B cell (primary cell): ENCODE measurements around the gene ANP32A. TPM values are rescaled to one million over a fixed set of nuclear protein-coding genes. Genes with fewer than 3 reads are reported as not detected.

Source experiments
- ATAC-seq: fragments of 200-7000 bp; cut with Tn5 transposase; one replicate; pipeline ENCODE4 v1.10.0; 2021; ENCODE audit warnings: low read depth, mild to moderate bottlenecking, moderate number of reproducible peaks, moderate library complexity
- CTCF ChIA-PET: fragments of 350-600 bp; sonication (Branson Sonifier 250); formaldehyde crosslinking; loops from one replicate; lab custom pipeline; 2021; ENCODE audit warnings: antibody characterized with exemption, inconsistent platforms; lab: Charles Lee
- POLR2A ChIA-PET: fragments of 350-600 bp; sonication (Branson Sonifier 250); formaldehyde crosslinking; loops from one replicate; lab custom pipeline; 2021; ENCODE audit warnings: antibody characterized with exemption; lab: Charles Lee
- DNase-seq: peaks from one replicate; pipeline ENCODE4 v3.0.0; 2013
- H2AFZ ChIP-seq: 2 replicates; pipeline ENCODE4 v1.6.1; 2012; ENCODE audit warnings: mild to moderate bottlenecking, low read depth, low read length; ENCODE audit not compliant: insufficient read depth, poor library complexity, severe bottlenecking
- H3K27ac ChIP-seq, 2 donors: 1 replicate in 1 of 2; 2 replicates in 1 of 2; pipeline ENCODE4 v1.5.1; 2012 to 2013; ENCODE audit warnings: low read length in 2 of 2, mild to moderate bottlenecking in 2 of 2, moderate library complexity in 1 of 2
- H3K27me3 ChIP-seq, 4 experiments: fragments of 200-600 bp in 1 of 4; sonication (generic) in 1 of 4; replicated peaks in 1 of 4; 1 replicate in 2 of 4; 2 replicates in 2 of 4; pipeline versions ENCODE4 v1.6.1 to v1.7.0; 2013 to 2016; ENCODE audit warnings: low read length in 3 of 4, mild to moderate bottlenecking in 2 of 4, mixed read lengths in 1 of 4, moderate library complexity in 1 of 4; ENCODE audit not compliant: insufficient read depth in 4 of 4, control insufficient read depth in 3 of 4; ENCODE audit errors: control extremely low read depth in 1 of 4
- H3K36me3 ChIP-seq, 2 experiments: replicated peaks in 1 of 2; 1 replicate in 1 of 2; 2 replicates in 1 of 2; pipeline versions ENCODE4 v1.6.1 to v1.7.1; 2013; ENCODE audit warnings: low read length in 1 of 2; ENCODE audit not compliant: insufficient read depth in 2 of 2, control insufficient read depth in 1 of 2; ENCODE audit errors: control extremely low read depth in 1 of 2, extremely low read depth in 1 of 2
- H3K4me1 ChIP-seq, 2 donors: fragments of 200-600 bp in 1 of 2; sonication (generic) in 1 of 2; 1 replicate in 1 of 2; 2 replicates in 1 of 2; pipeline versions ENCODE4 v1.5.1 to v1.6.1; 2013 to 2017; ENCODE audit warnings: low read length in 2 of 2; ENCODE audit not compliant: control insufficient read depth in 2 of 2, insufficient read depth in 2 of 2
- H3K4me2 ChIP-seq: replicated peaks from 2 replicates; pipeline ENCODE3; 2012; ENCODE audit warnings: mild to moderate bottlenecking, low read depth, low read length; ENCODE audit not compliant: poor library complexity, severe bottlenecking
- H3K4me3 ChIP-seq, 5 experiments: fragments of 200-600 bp in 1 of 5; sonication (generic) in 1 of 5; 1 replicate in 3 of 5; 2 replicates in 2 of 5; pipeline versions ENCODE4 v1.5.1 to v1.7.0; 2011 to 2016; ENCODE audit warnings: low read length in 4 of 5, mild to moderate bottlenecking in 4 of 5, low read depth in 2 of 5, control low read depth in 1 of 5, moderate library complexity in 1 of 5; ENCODE audit not compliant: insufficient read depth in 1 of 5; ENCODE audit errors: control extremely low read depth in 1 of 5, extremely low read depth in 1 of 5
- H3K79me2 ChIP-seq: fragments of 200-600 bp; sonication (generic); one replicate; pipeline ENCODE4 v1.6.0; 2016; ENCODE audit warnings: low read length; ENCODE audit not compliant: control insufficient read depth, insufficient read depth
- H3K9ac ChIP-seq: fragments of 200-600 bp; sonication (generic); 2 replicates; pipeline ENCODE4 v1.6.1; 2017; ENCODE audit warnings: mild to moderate bottlenecking, low read length, moderate library complexity
- H3K9me3 ChIP-seq, 3 donors: one replicate each; pipeline versions ENCODE4 v1.6.1 to v1.7.1; 2013; ENCODE audit warnings: low read length in 2 of 3; ENCODE audit not compliant: control insufficient read depth in 2 of 3, insufficient read depth in 1 of 3; ENCODE audit errors: control extremely low read depth in 1 of 3
- H4K20me1 ChIP-seq: 2 replicates; pipeline ENCODE4 v1.6.0; 2012; ENCODE audit warnings: mild to moderate bottlenecking, low read length; ENCODE audit not compliant: insufficient read depth, control insufficient read depth, poor library complexity, severe bottlenecking
- H3K27ac Mint-ChIP-seq: one replicate; pipeline ENCODE4 v1.8.0; 2021; ENCODE audit warnings: mixed read lengths
- H3K27me3 Mint-ChIP-seq: one replicate; pipeline ENCODE4 v1.8.0; 2021; ENCODE audit warnings: mixed read lengths
- H3K4me1 Mint-ChIP-seq: one replicate; pipeline ENCODE4 v1.8.0; 2021; ENCODE audit warnings: mixed read lengths
- H3K4me3 Mint-ChIP-seq: one replicate; pipeline ENCODE4 v1.8.0; 2021; ENCODE audit warnings: mixed read lengths
- H3K9me3 Mint-ChIP-seq: one replicate; pipeline ENCODE4 v1.8.0; 2022; ENCODE audit warnings: mixed read lengths; ENCODE audit not compliant: insufficient read depth
- EZH2 ChIP-seq: IDR thresholded peaks from 2 replicates; pipeline ENCODE4 v1.6.1; 2012; ENCODE audit warnings: borderline replicate concordance, low read depth, mild to moderate bottlenecking, moderate library complexity, low read length; ENCODE audit not compliant: insufficient read depth, poor library complexity, severe bottlenecking
- WGBS: methylation state at CpG from one replicate; pipeline ENCODE4 v1.1.5; 2013; ENCODE audit warnings: missing lambda C conversion rate; ENCODE audit not compliant: insufficient coverage; 5-methylcytosine and 5-hydroxymethylcytosine counted together
- intact Hi-C: fragments of 100-400 bp; cut with micrococcal nuclease; formaldehyde crosslinking; loops from one replicate; pipeline ENCODE4 v1.10.0; 2022
- polyA plus RNA-seq: library from polyadenylated mRNA; depleted of rRNA; stranded (reverse); fragments of >200 nt; gene quantifications from 2 replicates; pipeline ENCODE4 v1.2.3, GENCODE V29; 2012
- total RNA-seq, 2 donors: library from RNA; stranded (reverse); fragments of 120-200 nt in 1 of 2; gene quantifications; 1 replicate in 1 of 2; 2 replicates in 1 of 2; pipeline versions ENCODE4 v1.2.3 to v1.2.4, GENCODE V29; 2013 to 2022
- TF ChIP-seq, protein P1 (sequence below): fragments of 200-600 bp; IDR thresholded peaks from one replicate; pipeline ENCODE4 v1.8.0; 2022; ENCODE audit warnings: antibody characterized with exemption, mild to moderate bottlenecking

ANP32A gene
- total and polyA plus RNA-seq, 2 donors (not counting 1 experiment from before 2014, with no cell fraction given): 26.4 to 163 TPM

DNA sequence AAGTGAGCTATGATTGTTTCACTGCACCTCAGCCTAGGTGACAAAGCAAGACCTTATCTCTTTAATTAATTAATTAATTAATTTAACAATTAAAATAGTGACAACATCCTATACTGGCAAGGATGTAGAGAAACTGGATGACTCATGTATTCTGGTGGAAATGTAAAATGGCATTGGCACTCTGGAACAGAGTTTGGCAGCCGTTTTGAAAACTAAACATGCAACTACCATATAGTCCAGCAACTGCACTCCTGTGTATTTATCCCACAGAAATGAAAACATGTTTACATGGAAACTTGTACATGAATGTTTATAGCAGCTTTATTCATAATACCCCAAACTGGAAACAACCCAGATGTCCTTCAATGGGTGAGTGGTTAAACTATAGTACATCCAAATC, 56.6 kb downstream of the ANP32A start:
- H3K4me2 ChIP-seq: no peak overlapping the region
- no peak overlapping the region for H3K27ac Mint-ChIP-seq
- H3K27me3 Mint-ChIP-seq: peaks cover 16% of the 10 kb centered on the region
- intact Hi-C loops: no loop called here
- H3K79me2 ChIP-seq: no peaks in the 10 kb centered on the region
- no peak overlapping the region for H3K4me3 ChIP-seq
- no peak for ATAC-seq
- ChIA-PET CTCF (interaction anchor here (0.7 to 1.1 kb wide), 2 partner anchors 10 to 688 kb away, joined by 3 to 4 read pairs; no protein-coding TSS in a partner anchor), POLR2A (no interaction called here)
- no peak overlapping the region for H2AFZ ChIP-seq
- no peak overlapping the region for H3K9ac ChIP-seq
- H3K27me3 ChIP-seq: peaks cover 0 to 2% (median 0%) of the 10 kb centered on the region in 4 experiments
- H3K36me3 ChIP-seq: no peaks in the 10 kb centered on the region
- no peaks in the 10 kb centered on the region for H4K20me1 ChIP-seq
- H3K4me3 Mint-ChIP-seq: no peak overlapping the region
- no peaks in the 10 kb centered on the region for H3K9me3 ChIP-seq
- TF ChIP-seq, protein P1, sequence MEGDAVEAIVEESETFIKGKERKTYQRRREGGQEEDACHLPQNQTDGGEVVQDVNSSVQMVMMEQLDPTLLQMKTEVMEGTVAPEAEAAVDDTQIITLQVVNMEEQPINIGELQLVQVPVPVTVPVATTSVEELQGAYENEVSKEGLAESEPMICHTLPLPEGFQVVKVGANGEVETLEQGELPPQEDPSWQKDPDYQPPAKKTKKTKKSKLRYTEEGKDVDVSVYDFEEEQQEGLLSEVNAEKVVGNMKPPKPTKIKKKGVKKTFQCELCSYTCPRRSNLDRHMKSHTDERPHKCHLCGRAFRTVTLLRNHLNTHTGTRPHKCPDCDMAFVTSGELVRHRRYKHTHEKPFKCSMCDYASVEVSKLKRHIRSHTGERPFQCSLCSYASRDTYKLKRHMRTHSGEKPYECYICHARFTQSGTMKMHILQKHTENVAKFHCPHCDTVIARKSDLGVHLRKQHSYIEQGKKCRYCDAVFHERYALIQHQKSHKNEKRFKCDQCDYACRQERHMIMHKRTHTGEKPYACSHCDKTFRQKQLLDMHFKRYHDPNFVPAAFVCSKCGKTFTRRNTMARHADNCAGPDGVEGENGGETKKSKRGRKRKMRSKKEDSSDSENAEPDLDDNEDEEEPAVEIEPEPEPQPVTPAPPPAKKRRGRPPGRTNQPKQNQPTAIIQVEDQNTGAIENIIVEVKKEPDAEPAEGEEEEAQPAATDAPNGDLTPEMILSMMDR: no peak
- no peak for TF ChIP-seq EZH2
- no peak for DNase-seq
- H3K4me1 Mint-ChIP-seq: no peaks in the 10 kb centered on the region
- WGBS: no CpG with 5 or more reads among the region's 1 CpG
- no peaks in the 10 kb centered on the region for H3K9me3 Mint-ChIP-seq
- no peaks in the 10 kb centered on the region for H3K4me1 ChIP-seq
- no peak overlapping the region for H3K27ac ChIP-seq

DNA sequence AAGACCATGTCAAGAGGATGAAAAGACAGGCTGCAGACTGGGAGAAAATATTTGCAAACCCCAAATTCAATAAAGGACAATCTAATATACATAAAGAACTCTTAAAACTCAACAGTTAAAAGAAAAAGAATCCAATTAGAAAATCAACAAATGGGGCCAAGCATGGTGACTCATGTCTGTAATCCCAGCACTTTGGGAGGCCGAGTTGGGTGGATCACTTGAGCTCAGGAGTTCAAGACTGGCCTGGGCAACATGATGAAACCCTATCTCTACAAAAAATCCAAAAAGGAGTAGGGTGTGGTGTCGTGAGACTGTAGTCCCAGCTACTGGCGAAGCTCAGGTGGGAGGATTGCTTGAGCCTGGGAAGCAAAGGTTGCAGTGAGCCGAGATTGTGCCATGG, 57.6 kb downstream of the ANP32A start:
- ChIA-PET POLR2A (no interaction called here), CTCF (interaction anchor here (0.7 to 1.4 kb wide), 4 partner anchors 11 to 562 kb away, joined by 3 to 5 read pairs (median 3); no protein-coding TSS in a partner anchor)
- no peak for ATAC-seq

More for the DNA sequence above, 57.6 kb downstream of the ANP32A start:
- Histone ChIP-seq H3K9me3 (no peaks in the 10 kb centered on the region), H3K4me2 (no peak overlapping the region), H3K36me3 (no peaks in the 10 kb centered on the region), H3K9ac (no peak overlapping the region), H3K4me1 (no peaks in the 10 kb centered on the region), H3K4me3 (no peak overlapping the region), H3K27me3 (peaks cover 0 to 2% (median 0%) of the 10 kb centered on the region in 4 experiments), H4K20me1 (no peaks in the 10 kb centered on the region), H2AFZ (no peak overlapping the region), H3K27ac (no peak overlapping the region), H3K79me2 (no peaks in the 10 kb centered on the region)
- no peak for TF ChIP-seq EZH2
- TF ChIP-seq, protein P1: no peak
- Mint-ChIP-seq H3K4me3 (no peak overlapping the region), H3K4me1 (no peaks in the 10 kb centered on the region), H3K27me3 (peaks cover 19% of the 10 kb centered on the region), H3K27ac (no peak overlapping the region), H3K9me3 (no peaks in the 10 kb centered on the region)
- no peak for DNase-seq
- 83% methylated on average over 1 of the region's 4 CpGs for WGBS
- intact Hi-C loops: no loop called here
